ENCODE measurements around the gene PPFIA1. TPM values are rescaled to one million over a fixed set of nuclear protein-coding genes. Genes with fewer than 3 reads are reported as not detected.
A peak's percentile ranks its signal among the peaks of the same experiment; 100 is the strongest.

PPFIA1 gene
- total RNA-seq, 2 donors from 2014 or later = 105 to 118 TPM

- Mint-ChIP-seq H3K27me3 (ENCODE audit: insufficient read depth) (no peaks in the 10 kb centered on the region), H3K36me3 (ENCODE audit: low read depth) (peaks cover 66% of the 10 kb centered on the region), H3K9me3 (no peaks in the 10 kb centered on the region), H3K4me1 (peaks cover 13% of the 10 kb centered on the region), H3K27ac (no peak overlapping the region), H3K4me3 (no peak overlapping the region)
- Histone ChIP-seq H3K9me3 (ENCODE audit: control insufficient read depth, low read length) (no peaks in the 10 kb centered on the region), H3K4me1 (ENCODE audit: control insufficient read depth, insufficient read depth, low read length) (peaks cover 3% of the 10 kb centered on the region), H3K9ac (ENCODE audit: extremely low read depth, low read length, poor library complexity, severe bottlenecking) (no peak overlapping the region), H3K4me3 (ENCODE audit: low read length) (no peak overlapping the region), H3K27me3 (ENCODE audit: control insufficient read depth, insufficient read depth, low read length, poor library complexity, severe bottlenecking) (no peaks in the 10 kb centered on the region), H3K36me3 (ENCODE audit: control insufficient read depth, insufficient read depth, low read length) (peaks cover 96% of the 10 kb centered on the region), H3K27ac (ENCODE audit: low read depth, low read length) (peak overlapping the region; percentile 85)
- no peak for TF ChIP-seq CTCF (conservative IDR thresholded peaks at IDR 0.05)
- WGBS, 2 experiments (ENCODE audit: insufficient coverage in 1 of 2, insufficient read length in 1 of 2) = 74 to 91% methylated on average over 10 of the region's 10 CpGs
- DNase-seq = no peak
Measured at GRCh38 chr11:70324376-70325115, 54.1 kb downstream of the PPFIA1 start.

- no peak overlapping the region for H3K27ac ChIP-seq (ENCODE audit: low read depth, low read length)
- H3K9ac ChIP-seq (ENCODE audit: extremely low read depth, low read length, poor library complexity, severe bottlenecking) = no peak overlapping the region
- no peak for DNase-seq
- no peaks in the 10 kb centered on the region for H3K9me3 ChIP-seq (ENCODE audit: control insufficient read depth, low read length)
- H3K36me3 ChIP-seq (ENCODE audit: control insufficient read depth, insufficient read depth, low read length) = peaks cover 96% of the 10 kb centered on the region
- H3K27me3 ChIP-seq (ENCODE audit: control insufficient read depth, insufficient read depth, low read length, poor library complexity, severe bottlenecking) = no peaks in the 10 kb centered on the region
- peaks cover 13% of the 10 kb centered on the region for H3K4me1 Mint-ChIP-seq
- peaks cover 77% of the 10 kb centered on the region for H3K36me3 Mint-ChIP-seq (ENCODE audit: low read depth)
- 97 to 100% methylated on average over 1 to 3 of the region's 3 CpGs for WGBS, 2 experiments (ENCODE audit: insufficient coverage in 1 of 2, insufficient read length in 1 of 2)
- no peaks in the 10 kb centered on the region for H3K27me3 Mint-ChIP-seq (ENCODE audit: insufficient read depth)
- no peak overlapping the region for H3K27ac Mint-ChIP-seq
- no peak for TF ChIP-seq CTCF (conservative IDR thresholded peaks at IDR 0.05)
- peaks cover 3% of the 10 kb centered on the region for H3K4me1 ChIP-seq (ENCODE audit: control insufficient read depth, insufficient read depth, low read length)
- H3K4me3 Mint-ChIP-seq = no peak overlapping the region
- H3K4me3 ChIP-seq (ENCODE audit: low read length) = no peak overlapping the region
- no peaks in the 10 kb centered on the region for H3K9me3 Mint-ChIP-seq
Measured at GRCh38 chr11:70325824-70326223, 55.3 kb downstream of the PPFIA1 start.

- 96 to 97% methylated on average over 6 of the region's 6 CpGs for WGBS, 2 experiments (ENCODE audit: insufficient coverage in 1 of 2, insufficient read length in 1 of 2)
Measured at GRCh38 chr11:70326365-70326811, 55.9 kb downstream of the PPFIA1 start.

More at GRCh38 chr11:70326365-70326811, 55.9 kb downstream of the PPFIA1 start:
- no peak for TF ChIP-seq CTCF (conservative IDR thresholded peaks at IDR 0.05)
- Histone ChIP-seq H3K9ac (ENCODE audit: extremely low read depth, low read length, poor library complexity, severe bottlenecking) (no peak overlapping the region), H3K4me3 (ENCODE audit: low read length) (no peak overlapping the region), H3K27me3 (ENCODE audit: control insufficient read depth, insufficient read depth, low read length, poor library complexity, severe bottlenecking) (no peaks in the 10 kb centered on the region), H3K27ac (ENCODE audit: low read depth, low read length) (no peak overlapping the region), H3K4me1 (ENCODE audit: control insufficient read depth, insufficient read depth, low read length) (peaks cover 3% of the 10 kb centered on the region), H3K9me3 (ENCODE audit: control insufficient read depth, low read length) (no peaks in the 10 kb centered on the region), H3K36me3 (ENCODE audit: control insufficient read depth, insufficient read depth, low read length) (peaks cover 96% of the 10 kb centered on the region)
- H3K27me3 Mint-ChIP-seq (ENCODE audit: insufficient read depth) = no peaks in the 10 kb centered on the region
- H3K9me3 Mint-ChIP-seq = no peaks in the 10 kb centered on the region
- H3K36me3 Mint-ChIP-seq (ENCODE audit: low read depth) = peaks cover 75% of the 10 kb centered on the region
- no peak overlapping the region for H3K27ac Mint-ChIP-seq
- H3K4me3 Mint-ChIP-seq = no peak overlapping the region
- H3K4me1 Mint-ChIP-seq = peaks cover 13% of the 10 kb centered on the region
- no peak for DNase-seq
